Liver (tissue), 9 donors: ENCODE measurements around the gene FHDC1. TPM values are rescaled to one million over a fixed set of nuclear protein-coding genes. Genes with fewer than 3 reads are reported as not detected.

Source experiments
- DNase-seq: peaks from one replicate; pipeline ENCODE4 v3.0.0-alpha.2; 2017; ENCODE audit warnings: low spot score
- H3K27ac ChIP-seq, 2 donors: one replicate each; pipeline ENCODE4 v1.7.0; 2013; ENCODE audit warnings: inconsistent platforms in 2 of 2, low read length in 2 of 2, control low read depth in 1 of 2, low read depth in 1 of 2, mild to moderate bottlenecking in 1 of 2
- H3K27me3 ChIP-seq, 4 donors: one replicate each; pipeline versions ENCODE4 v1.6.1 to v1.7.0; 2013; ENCODE audit warnings: low read length in 3 of 4, inconsistent platforms in 1 of 4, mild to moderate bottlenecking in 1 of 4, moderate library complexity in 1 of 4; ENCODE audit not compliant: control insufficient read depth in 4 of 4, insufficient read depth in 4 of 4
- H3K36me3 ChIP-seq, 4 donors: one replicate each; pipeline versions ENCODE4 v1.6.1 to v1.7.0; 2013; ENCODE audit warnings: low read length in 3 of 4, mild to moderate bottlenecking in 3 of 4, low read depth in 1 of 4, moderate library complexity in 1 of 4; ENCODE audit not compliant: control insufficient read depth in 4 of 4, insufficient read depth in 3 of 4
- H3K4me1 ChIP-seq, 4 donors: one replicate each; pipeline versions ENCODE4 v1.6.1 to v1.7.0; 2013; ENCODE audit warnings: low read length in 3 of 4, mild to moderate bottlenecking in 3 of 4, moderate library complexity in 1 of 4; ENCODE audit not compliant: control insufficient read depth in 4 of 4, insufficient read depth in 4 of 4
- H3K4me3 ChIP-seq, 3 donors: one replicate each; pipeline versions ENCODE4 v1.6.1 to v1.7.0; 2013; ENCODE audit warnings: low read length in 3 of 3, control low read depth in 1 of 3, low read depth in 1 of 3, mild to moderate bottlenecking in 1 of 3
- H3K9ac ChIP-seq, 2 donors: one replicate each; pipeline ENCODE4 v1.7.0; 2013; ENCODE audit warnings: low read length in 2 of 2, mild to moderate bottlenecking in 2 of 2, moderate library complexity in 2 of 2, control low read depth in 1 of 2, low read depth in 1 of 2
- H3K9me3 ChIP-seq, 4 donors: one replicate each; pipeline versions ENCODE4 v1.6.1 to v1.7.0; 2013; ENCODE audit warnings: low read length in 3 of 4; ENCODE audit not compliant: control insufficient read depth in 4 of 4
- CTCF ChIP-seq: fragments of 150-350 bp; IDR thresholded peaks from 2 replicates; pipeline ENCODE4 v1.5.1; 2017; ENCODE audit warnings: improper control_type of control experiment, low read depth, low read length; ENCODE audit not compliant: missing input control
- EGR1 ChIP-seq, 2 donors: IDR thresholded peaks; 2 replicates each; pipeline ENCODE4 v1.6.1; 2016 to 2018; ENCODE audit warnings: antibody characterized with exemption in 2 of 2, low read depth in 2 of 2
- FOXA1 ChIP-seq: IDR thresholded peaks from 2 replicates; pipeline ENCODE4 v1.6.1; 2016; ENCODE audit warnings: antibody characterized with exemption
- FOXA2 ChIP-seq: IDR thresholded peaks from 2 replicates; pipeline ENCODE4 v1.6.1; 2016; ENCODE audit warnings: antibody characterized with exemption
- GABPA ChIP-seq, 2 donors: IDR thresholded peaks in 1 of 2; conservative IDR thresholded peaks in 1 of 2; 2 replicates each; pipeline ENCODE4 v1.6.1; 2016; ENCODE audit warnings: antibody characterized with exemption in 2 of 2, mild to moderate bottlenecking in 1 of 2, moderate library complexity in 1 of 2
- HNF4A ChIP-seq, 2 donors: conservative IDR thresholded peaks; 2 replicates each; pipeline ENCODE4 v1.6.1; 2016; ENCODE audit warnings: antibody characterized with exemption in 2 of 2, mild to moderate bottlenecking in 2 of 2
- HNF4G ChIP-seq: IDR thresholded peaks from 2 replicates; pipeline ENCODE4 v1.6.1; 2016; ENCODE audit warnings: antibody characterized with exemption
- JUND ChIP-seq, 2 donors: IDR thresholded peaks; 2 replicates each; pipeline ENCODE4 v1.6.1; 2016; ENCODE audit warnings: antibody characterized with exemption in 2 of 2
- MAX ChIP-seq: IDR thresholded peaks from 2 replicates; pipeline ENCODE4 v1.6.1; 2016; ENCODE audit warnings: antibody characterized with exemption
- NR2F2 ChIP-seq: IDR thresholded peaks from 2 replicates; pipeline ENCODE4 v1.6.1; 2016; ENCODE audit warnings: antibody characterized with exemption
- RAD21 ChIP-seq, 2 donors: IDR thresholded peaks; 2 replicates each; pipeline ENCODE4 v1.6.1; 2016; ENCODE audit warnings: antibody characterized with exemption in 2 of 2, mild to moderate bottlenecking in 2 of 2
- RXRA ChIP-seq, 2 donors: IDR thresholded peaks; 2 replicates each; pipeline ENCODE4 v1.6.1; 2017 to 2018; ENCODE audit warnings: antibody characterized with exemption in 2 of 2, mild to moderate bottlenecking in 1 of 2
- SP1 ChIP-seq: IDR thresholded peaks from 2 replicates; pipeline ENCODE4 v1.6.1; 2018; ENCODE audit warnings: antibody characterized with exemption, mild to moderate bottlenecking
- TAF1 ChIP-seq: conservative IDR thresholded peaks from 2 replicates; pipeline ENCODE4 v1.6.1; 2016; ENCODE audit warnings: antibody characterized with exemption, mild to moderate bottlenecking
- YY1 ChIP-seq: IDR thresholded peaks from 2 replicates; pipeline ENCODE4 v1.6.1; 2016; ENCODE audit warnings: antibody characterized with exemption, mild to moderate bottlenecking
- WGBS: extraction: QIAGEN DNeasy Blood & Tissue Kit; methylation state at CpG from one replicate; pipeline ENCODE4 v1.1.7; 2013; 5-methylcytosine and 5-hydroxymethylcytosine counted together
- polyA plus RNA-seq, 2 donors: library from polyadenylated mRNA; stranded (reverse) in 1 of 2; unstranded in 1 of 2; fragments of 200-250 nt in 1 of 2; fragments of >200 nt in 1 of 2; fragmentation: Nextera tagmentation in 1 of 2; extraction: Ambion mirVana in 1 of 2; gene quantifications; one replicate each; pipeline versions ENCODE4 v1.2.1 to v1.2.3, GENCODE V29; 2013 to 2015
- total RNA-seq, 2 donors: library from RNA; depleted of rRNA; stranded (reverse); fragments of >200 nt; gene quantifications; one replicate each; pipeline ENCODE4 v1.2.3, GENCODE V29; 2014
- TF ChIP-seq, protein P1 (sequence below): IDR thresholded peaks from 2 replicates; pipeline ENCODE4 v1.6.1; 2016; ENCODE audit warnings: antibody characterized with exemption
- TF ChIP-seq, protein P2 (sequence below): IDR thresholded peaks from 2 replicates; pipeline ENCODE4 v1.6.1; 2016; ENCODE audit warnings: antibody characterized with exemption, mild to moderate bottlenecking
- TF ChIP-seq, protein P3 (sequence below): IDR thresholded peaks from 2 replicates; pipeline ENCODE4 v1.6.1; 2016; ENCODE audit warnings: antibody characterized with exemption
- donor health status: healthy.
- donor health status: healthy.
- donor health status: healthy.
- donor health status: healthy.
- donor health status: healthy.

FHDC1 gene
- total and polyA plus RNA-seq, 4 donors = 0.06 to 33.0 (median 0.11) TPM

- TF ChIP-seq CTCF (no peak), SP1 (no peak), YY1 (no peak), RXRA (IDR thresholded peaks at IDR 0.05) (no peak), RAD21 (IDR thresholded peaks at IDR 0.05) (no peak), NR2F2 (no peak)
- TF ChIP-seq, protein P1, sequence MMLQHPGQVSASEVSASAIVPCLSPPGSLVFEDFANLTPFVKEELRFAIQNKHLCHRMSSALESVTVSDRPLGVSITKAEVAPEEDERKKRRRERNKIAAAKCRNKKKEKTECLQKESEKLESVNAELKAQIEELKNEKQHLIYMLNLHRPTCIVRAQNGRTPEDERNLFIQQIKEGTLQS = no peak
Observed at GRCh38 chr4:152935143-152935542, 980 bp upstream of the FHDC1 start (continued).

GRCh38 chr4:152936446-152937335, 568 bp downstream of the FHDC1 start:
- WGBS = 1% methylated on average over 93 of the region's 93 CpGs
- DNase-seq = peak; percentile 71
- Histone ChIP-seq H3K9ac (no peak overlapping the region), H3K27me3 (peaks cover 0 to 5% (median 2%) of the 10 kb centered on the region in 4 donors), H3K9me3 (no peaks in the 10 kb centered on the region), H3K4me1 (peaks cover 15 to 31% (median 26%) of the 10 kb centered on the region in 4 donors), H3K36me3 (no peaks in the 10 kb centered on the region), H3K4me3 (peak overlapping the region; percentile 39 to 70 (median 59)), H3K27ac (no peak overlapping the region)
- TF ChIP-seq RAD21 (IDR thresholded peaks at IDR 0.05) (no peak), HNF4A (conservative IDR thresholded peaks at IDR 0.05) (no peak), GABPA (IDR thresholded peaks at IDR 0.05 in 1 of 2, conservative IDR thresholded peaks at IDR 0.05 in 1 of 2) (no peak), JUND (IDR thresholded peaks at IDR 0.05) (no peak), TAF1 (no peak), FOXA2 (no peak), CTCF (no peak), MAX (no peak), EGR1 (IDR thresholded peaks at IDR 0.05; ENCODE audit: low read depth in 2 of 2) (no peak), YY1 (no peak), FOXA1 (no peak), NR2F2 (no peak), SP1 (no peak), HNF4G (no peak), RXRA (IDR thresholded peaks at IDR 0.05) (no peak)
- TF ChIP-seq, protein P1 = no peak
- TF ChIP-seq, protein P2, sequence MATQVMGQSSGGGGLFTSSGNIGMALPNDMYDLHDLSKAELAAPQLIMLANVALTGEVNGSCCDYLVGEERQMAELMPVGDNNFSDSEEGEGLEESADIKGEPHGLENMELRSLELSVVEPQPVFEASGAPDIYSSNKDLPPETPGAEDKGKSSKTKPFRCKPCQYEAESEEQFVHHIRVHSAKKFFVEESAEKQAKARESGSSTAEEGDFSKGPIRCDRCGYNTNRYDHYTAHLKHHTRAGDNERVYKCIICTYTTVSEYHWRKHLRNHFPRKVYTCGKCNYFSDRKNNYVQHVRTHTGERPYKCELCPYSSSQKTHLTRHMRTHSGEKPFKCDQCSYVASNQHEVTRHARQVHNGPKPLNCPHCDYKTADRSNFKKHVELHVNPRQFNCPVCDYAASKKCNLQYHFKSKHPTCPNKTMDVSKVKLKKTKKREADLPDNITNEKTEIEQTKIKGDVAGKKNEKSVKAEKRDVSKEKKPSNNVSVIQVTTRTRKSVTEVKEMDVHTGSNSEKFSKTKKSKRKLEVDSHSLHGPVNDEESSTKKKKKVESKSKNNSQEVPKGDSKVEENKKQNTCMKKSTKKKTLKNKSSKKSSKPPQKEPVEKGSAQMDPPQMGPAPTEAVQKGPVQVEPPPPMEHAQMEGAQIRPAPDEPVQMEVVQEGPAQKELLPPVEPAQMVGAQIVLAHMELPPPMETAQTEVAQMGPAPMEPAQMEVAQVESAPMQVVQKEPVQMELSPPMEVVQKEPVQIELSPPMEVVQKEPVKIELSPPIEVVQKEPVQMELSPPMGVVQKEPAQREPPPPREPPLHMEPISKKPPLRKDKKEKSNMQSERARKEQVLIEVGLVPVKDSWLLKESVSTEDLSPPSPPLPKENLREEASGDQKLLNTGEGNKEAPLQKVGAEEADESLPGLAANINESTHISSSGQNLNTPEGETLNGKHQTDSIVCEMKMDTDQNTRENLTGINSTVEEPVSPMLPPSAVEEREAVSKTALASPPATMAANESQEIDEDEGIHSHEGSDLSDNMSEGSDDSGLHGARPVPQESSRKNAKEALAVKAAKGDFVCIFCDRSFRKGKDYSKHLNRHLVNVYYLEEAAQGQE = no peak
- TF ChIP-seq, protein P3, sequence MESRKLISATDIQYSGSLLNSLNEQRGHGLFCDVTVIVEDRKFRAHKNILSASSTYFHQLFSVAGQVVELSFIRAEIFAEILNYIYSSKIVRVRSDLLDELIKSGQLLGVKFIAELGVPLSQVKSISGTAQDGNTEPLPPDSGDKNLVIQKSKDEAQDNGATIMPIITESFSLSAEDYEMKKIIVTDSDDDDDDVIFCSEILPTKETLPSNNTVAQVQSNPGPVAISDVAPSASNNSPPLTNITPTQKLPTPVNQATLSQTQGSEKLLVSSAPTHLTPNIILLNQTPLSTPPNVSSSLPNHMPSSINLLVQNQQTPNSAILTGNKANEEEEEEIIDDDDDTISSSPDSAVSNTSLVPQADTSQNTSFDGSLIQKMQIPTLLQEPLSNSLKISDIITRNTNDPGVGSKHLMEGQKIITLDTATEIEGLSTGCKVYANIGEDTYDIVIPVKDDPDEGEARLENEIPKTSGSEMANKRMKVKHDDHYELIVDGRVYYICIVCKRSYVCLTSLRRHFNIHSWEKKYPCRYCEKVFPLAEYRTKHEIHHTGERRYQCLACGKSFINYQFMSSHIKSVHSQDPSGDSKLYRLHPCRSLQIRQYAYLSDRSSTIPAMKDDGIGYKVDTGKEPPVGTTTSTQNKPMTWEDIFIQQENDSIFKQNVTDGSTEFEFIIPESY = no peak
